Activated naive CD4-positive, alpha-beta T cell treated with anti-CD3 and anti-CD28 coated beads, Interleukin-2, amount 50 U/mL, for 16 hours (primary cell): ENCODE results near the gene PCMTD2.

Experiments used
- DNase-seq: peaks from one replicate; pipeline ENCODE4 v3.0.0-alpha.2; 2020

PCMTD2 gene

GRCh38 chr20:64255361-64256281, at the start of gene PCMTD2:
Gene PCMTD2, plus strand, starts transcription at chr20:64255748. Its CDS starts 4,218 bp downstream, at chr20:64259966.
- peak; percentile 84 for DNase-seq

- DNase-seq, result no peak
Measured at GRCh38 chr20:64206614-64207013, 48.9 kb upstream of the PCMTD2 start.

GRCh38 chr20:64207641-64208590, 47.6 kb upstream of the PCMTD2 start:
- DNase-seq, result no peak

GRCh38 chr20:64209148-64209547, 46.4 kb upstream of the PCMTD2 start:
- DNase-seq, result no peak

- DNase-seq, result no peak
Measured at GRCh38 chr20:64210656-64211369, 44.7 kb upstream of the PCMTD2 start.

GRCh38 chr20:64211874-64212658, 43.5 kb upstream of the PCMTD2 start:
- no peak for DNase-seq

GRCh38 chr20:64212755-64213154, 42.8 kb upstream of the PCMTD2 start:
- DNase-seq, result no peak

- DNase-seq, result no peak
Measured at GRCh38 chr20:64214113-64214512, 41.4 kb upstream of the PCMTD2 start.

GRCh38 chr20:64214952-64215351, 40.6 kb upstream of the PCMTD2 start:
- DNase-seq, result no peak

- no peak for DNase-seq
Measured at GRCh38 chr20:64216036-64216435, 39.5 kb upstream of the PCMTD2 start.

GRCh38 chr20:64216910-64217309, 38.6 kb upstream of the PCMTD2 start:
- DNase-seq, result no peak

GRCh38 chr20:64217539-64218221, 37.9 kb upstream of the PCMTD2 start:
- DNase-seq, result no peak

GRCh38 chr20:64219202-64219601, 36.3 kb upstream of the PCMTD2 start:
- DNase-seq, result no peak

GRCh38 chr20:64219730-64220129, 35.8 kb upstream of the PCMTD2 start:
- no peak for DNase-seq

- no peak for DNase-seq
Measured at GRCh38 chr20:64220420-64220819, 35.1 kb upstream of the PCMTD2 start.

- DNase-seq, result no peak
Measured at GRCh38 chr20:64220891-64221527, 34.5 kb upstream of the PCMTD2 start.

GRCh38 chr20:64222291-64222735, 33.2 kb upstream of the PCMTD2 start:
- no peak for DNase-seq

GRCh38 chr20:64222851-64223525, 32.6 kb upstream of the PCMTD2 start:
- no peak for DNase-seq

- DNase-seq, result no peak
Measured at GRCh38 chr20:64223526-64224067, 32.0 kb upstream of the PCMTD2 start.
